ENCODE data around the gene MALT1. TPM values are rescaled to one million over a fixed set of nuclear protein-coding genes. Genes with fewer than 3 reads are reported as not detected.
"Not testable (repeated sequence)": the region's sequence is repeated elsewhere in the genome, so short reads cannot be mapped to it uniquely, and the experiment has no call there.

Gene MALT1
- total RNA-seq, 1 experiment from 2014 or later = 36.4 TPM

GRCh38 chr18:58650830-58651229 is 20.4 kb upstream of the MALT1 start:
- DNase-seq (ENCODE audit: extremely low read depth, low read depth) = not testable (repeated sequence)

GRCh38 chr18:58653144-58653722 is 18.0 kb upstream of the MALT1 start:
- not testable (repeated sequence) for DNase-seq (ENCODE audit: extremely low read depth, low read depth)

GRCh38 chr18:58653814-58654509 is 17.3 kb upstream of the MALT1 start:
- no peak for DNase-seq (ENCODE audit: extremely low read depth, low read depth)

GRCh38 chr18:58654896-58655614 is 16.2 kb upstream of the MALT1 start:
- DNase-seq (ENCODE audit: extremely low read depth, low read depth) = no peak

- no peak for DNase-seq (ENCODE audit: extremely low read depth, low read depth)
These were observed 14.2 kb upstream of the MALT1 start for GRCh38 chr18:58657081-58657480.

GRCh38 chr18:58657494-58657893 is 13.8 kb upstream of the MALT1 start:
- DNase-seq (ENCODE audit: extremely low read depth, low read depth) = no peak

GRCh38 chr18:58659691-58660090 is 11.6 kb upstream of the MALT1 start:
- DNase-seq (ENCODE audit: extremely low read depth, low read depth) = no peak

- DNase-seq (ENCODE audit: extremely low read depth, low read depth) = no peak
These were observed 10.3 kb upstream of the MALT1 start for GRCh38 chr18:58660915-58661314.

- DNase-seq (ENCODE audit: extremely low read depth, low read depth) = no peak
These were observed 9.8 kb upstream of the MALT1 start for GRCh38 chr18:58661423-58661822.

GRCh38 chr18:58662118-58662517 is 9.1 kb upstream of the MALT1 start:
- DNase-seq (ENCODE audit: extremely low read depth, low read depth) = no peak

- DNase-seq (ENCODE audit: extremely low read depth, low read depth) = no peak
These were observed 5.1 kb upstream of the MALT1 start for GRCh38 chr18:58666176-58666575.

GRCh38 chr18:58668211-58668610 is 3.1 kb upstream of the MALT1 start:
- DNase-seq (ENCODE audit: extremely low read depth, low read depth) = no peak

- no peak for DNase-seq (ENCODE audit: extremely low read depth, low read depth)
These were observed 2.4 kb upstream of the MALT1 start for GRCh38 chr18:58668897-58669296.

- peak; percentile 54 for DNase-seq (ENCODE audit: extremely low read depth, low read depth)
These were observed 1.4 kb upstream of the MALT1 start for GRCh38 chr18:58669731-58670378.

GRCh38 chr18:58670404-58671110 is 708 bp upstream of the MALT1 start:
- DNase-seq (ENCODE audit: extremely low read depth, low read depth) = no peak

- DNase-seq (ENCODE audit: extremely low read depth, low read depth) = peak; percentile 15
These were observed 633 bp downstream of the MALT1 start for GRCh38 chr18:58671632-58672564.

GRCh38 chr18:58674159-58674558 is 2.9 kb downstream of the MALT1 start:
- no peak for DNase-seq (ENCODE audit: extremely low read depth, low read depth)

GRCh38 chr18:58674863-58675472 is 3.7 kb downstream of the MALT1 start:
- no peak for DNase-seq (ENCODE audit: extremely low read depth, low read depth)

GRCh38 chr18:58676270-58676669 is 5.0 kb downstream of the MALT1 start:
- no peak for DNase-seq (ENCODE audit: extremely low read depth, low read depth)
